GM21723 (cell line): ENCODE results near the gene GSDMA.
"Not testable (repeated sequence)": the region's sequence is repeated elsewhere in the genome, so short reads cannot be mapped to it uniquely, and the experiment has no call there.

Source experiments
- ATAC-seq: cut with Tn5 transposase; IDR thresholded peaks from one replicate; pipeline ENCODE4 v1.9.1; 2021; ENCODE audit warnings: mild to moderate bottlenecking, moderate library complexity; ENCODE audit not compliant: unreplicated experiment

The GSDMA gene

DNA sequence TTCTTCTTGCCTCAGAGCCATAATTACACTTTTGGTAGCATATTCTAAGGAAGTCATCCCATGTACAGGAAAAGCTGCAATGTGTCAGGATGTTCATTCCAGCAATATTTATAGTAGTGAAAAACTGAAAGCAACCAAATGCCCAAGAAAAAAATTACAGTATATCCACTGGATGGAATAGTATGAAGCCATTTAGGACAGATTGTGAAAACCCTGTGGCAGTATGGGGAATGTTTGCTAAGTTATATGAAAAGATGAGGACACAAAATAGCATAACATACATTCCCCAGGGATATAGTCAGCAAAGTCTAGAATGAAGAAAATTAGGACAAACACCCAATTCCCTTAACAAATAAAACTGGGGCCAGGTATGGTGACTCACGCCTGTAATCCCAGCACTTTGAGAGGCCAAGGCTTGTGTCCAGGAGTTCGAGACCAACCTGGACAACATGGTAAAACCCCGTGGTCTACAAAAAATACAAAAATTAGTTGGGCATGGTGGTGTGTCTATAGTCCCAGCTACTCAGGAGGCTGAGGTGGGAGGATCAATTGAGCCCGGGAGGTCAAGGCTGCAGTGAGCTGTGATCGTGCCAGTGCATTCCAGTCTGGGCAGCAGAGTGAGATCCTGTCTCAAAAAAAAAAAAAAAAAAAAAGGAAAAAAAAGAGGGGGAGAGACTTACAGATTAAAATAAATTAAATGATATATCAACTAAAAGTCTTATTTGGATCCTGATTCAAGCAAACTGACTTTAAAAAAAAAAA lies 33.0 kb upstream of the GSDMA start:
- no peak for ATAC-seq

DNA sequence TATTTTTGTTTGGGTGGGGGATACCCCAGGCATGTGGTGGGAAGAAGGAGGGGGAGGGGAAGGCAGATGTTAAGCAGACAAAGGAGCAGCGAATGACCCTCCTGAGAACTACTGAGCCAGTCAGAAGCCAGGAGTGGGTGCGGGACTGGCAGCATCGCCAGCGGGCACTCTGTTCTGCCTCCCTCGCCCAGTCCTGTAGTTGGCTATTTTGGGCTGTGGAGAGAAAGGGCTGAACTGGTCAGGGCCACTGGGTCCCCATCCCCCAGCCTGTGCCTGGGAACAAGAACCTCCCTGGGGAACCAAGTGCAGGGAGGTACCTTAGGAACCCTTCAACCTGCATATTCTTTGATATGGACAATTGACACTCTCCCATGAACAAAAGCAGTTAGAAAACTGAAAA lies 28.9 kb upstream of the GSDMA start:
- no peak for ATAC-seq

DNA sequence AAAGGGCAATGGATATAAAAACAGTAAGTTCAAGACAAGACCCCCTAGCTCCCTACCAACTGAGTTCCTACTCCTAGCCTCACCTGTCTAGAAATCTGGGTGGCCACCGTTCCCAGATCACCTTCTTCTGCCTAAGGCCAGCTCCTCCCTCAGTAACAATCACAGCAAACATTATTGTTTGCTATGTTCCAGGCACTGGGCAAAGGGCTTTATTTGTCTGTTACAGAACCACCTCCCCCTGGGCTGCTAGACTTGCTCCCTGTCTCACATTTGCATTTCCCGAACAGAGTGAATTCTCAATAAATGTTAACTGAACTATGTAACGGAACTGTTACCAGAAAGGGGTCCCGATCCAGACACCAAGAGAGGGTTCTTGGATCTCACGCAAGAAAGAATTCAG lies 28.5 kb upstream of the GSDMA start:
- ATAC-seq = no peak

DNA sequence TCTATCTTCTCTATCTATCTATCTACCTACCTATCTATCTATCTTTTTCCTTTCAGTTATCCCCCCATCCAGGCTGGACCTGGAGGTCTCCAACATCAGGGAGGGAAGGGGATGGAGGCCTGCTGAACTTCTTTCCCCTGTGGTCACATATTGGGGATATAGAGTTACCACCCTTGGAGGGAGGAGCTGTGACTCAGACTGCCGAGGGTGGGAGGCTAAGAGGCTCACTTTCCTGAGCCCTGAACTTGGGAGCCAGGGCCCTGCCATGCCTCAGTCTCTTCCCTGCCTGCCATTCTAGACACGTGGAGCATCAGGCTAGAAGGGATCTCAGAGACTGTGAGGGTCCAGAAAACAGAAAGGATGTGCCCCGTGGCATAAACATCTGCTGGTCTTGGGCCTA lies 26.9 kb upstream of the GSDMA start:
- ATAC-seq = no peak

DNA sequence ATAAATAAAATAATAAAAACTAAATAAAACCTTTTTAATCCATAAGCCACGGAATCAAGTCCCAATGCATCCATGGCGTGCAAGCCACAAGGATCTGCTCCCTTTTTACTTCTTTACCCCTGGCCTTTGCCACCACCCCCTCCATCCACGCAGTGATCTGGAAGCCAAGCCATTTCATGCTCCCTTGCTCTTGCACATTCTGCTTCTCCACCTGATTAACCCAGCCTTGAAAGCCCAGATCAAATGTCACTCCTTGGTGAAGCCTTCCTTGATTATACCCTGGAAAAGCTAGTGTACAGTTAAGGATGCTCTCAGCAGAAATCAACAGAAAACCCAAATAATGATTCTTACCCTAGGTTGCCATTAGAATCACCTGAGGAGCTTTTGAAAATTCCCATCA lies 25.4 kb upstream of the GSDMA start:
- ATAC-seq = no peak

DNA sequence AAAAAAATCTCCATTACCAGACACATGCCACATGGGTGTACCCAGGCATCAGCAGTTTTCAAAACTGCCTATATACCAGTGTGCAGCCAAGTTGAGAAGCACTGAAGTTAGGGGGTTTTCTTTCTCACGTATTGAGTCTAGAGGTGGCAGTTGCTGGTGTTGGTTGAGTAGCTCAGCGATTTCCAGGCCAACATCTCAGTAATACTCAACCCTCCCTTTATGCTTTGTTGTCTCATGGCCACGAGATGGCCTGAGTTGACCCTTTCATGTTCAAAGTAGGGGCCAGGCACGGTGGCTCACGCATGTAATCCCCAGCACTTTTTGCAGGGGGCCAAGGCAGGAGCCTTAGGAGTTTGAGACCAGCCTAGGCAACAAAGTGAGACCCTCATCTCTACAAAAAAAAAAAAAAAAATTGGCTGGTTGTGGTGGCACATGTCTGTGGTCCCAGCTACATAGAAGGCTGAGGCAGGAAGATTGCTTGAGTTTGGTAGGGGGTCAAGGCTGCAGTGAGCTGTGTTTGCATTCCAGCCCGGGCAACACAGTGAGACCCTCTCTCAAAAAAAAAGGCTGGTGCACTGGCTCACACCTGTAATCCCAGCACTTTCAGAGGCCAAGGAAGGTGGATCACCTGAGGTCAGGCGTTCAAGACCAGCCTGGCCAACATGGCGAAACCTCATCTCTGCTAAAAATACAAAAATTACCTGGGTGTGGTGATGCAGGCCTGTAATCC lies 24.5 kb upstream of the GSDMA start:
- ATAC-seq = no peak

DNA sequence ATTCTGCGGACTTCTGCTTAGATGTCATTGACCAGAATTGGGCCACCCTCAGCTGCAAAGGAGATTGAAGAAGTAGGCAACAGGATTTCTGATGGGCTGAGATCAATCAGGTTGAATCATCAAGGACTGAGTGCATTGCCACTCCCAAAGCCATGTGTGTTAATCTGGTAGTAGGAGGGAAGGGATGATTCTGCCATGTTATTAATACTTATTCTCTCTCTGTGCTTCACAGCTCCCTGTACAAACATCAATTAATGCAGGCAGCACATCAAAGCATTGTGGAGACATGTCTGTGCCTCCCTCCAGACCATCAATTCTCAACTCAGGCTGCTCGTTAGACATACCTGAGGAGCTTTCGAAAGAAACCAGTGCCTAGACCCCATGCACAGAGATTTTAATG lies 23.7 kb upstream of the GSDMA start:
- ATAC-seq = no peak

DNA sequence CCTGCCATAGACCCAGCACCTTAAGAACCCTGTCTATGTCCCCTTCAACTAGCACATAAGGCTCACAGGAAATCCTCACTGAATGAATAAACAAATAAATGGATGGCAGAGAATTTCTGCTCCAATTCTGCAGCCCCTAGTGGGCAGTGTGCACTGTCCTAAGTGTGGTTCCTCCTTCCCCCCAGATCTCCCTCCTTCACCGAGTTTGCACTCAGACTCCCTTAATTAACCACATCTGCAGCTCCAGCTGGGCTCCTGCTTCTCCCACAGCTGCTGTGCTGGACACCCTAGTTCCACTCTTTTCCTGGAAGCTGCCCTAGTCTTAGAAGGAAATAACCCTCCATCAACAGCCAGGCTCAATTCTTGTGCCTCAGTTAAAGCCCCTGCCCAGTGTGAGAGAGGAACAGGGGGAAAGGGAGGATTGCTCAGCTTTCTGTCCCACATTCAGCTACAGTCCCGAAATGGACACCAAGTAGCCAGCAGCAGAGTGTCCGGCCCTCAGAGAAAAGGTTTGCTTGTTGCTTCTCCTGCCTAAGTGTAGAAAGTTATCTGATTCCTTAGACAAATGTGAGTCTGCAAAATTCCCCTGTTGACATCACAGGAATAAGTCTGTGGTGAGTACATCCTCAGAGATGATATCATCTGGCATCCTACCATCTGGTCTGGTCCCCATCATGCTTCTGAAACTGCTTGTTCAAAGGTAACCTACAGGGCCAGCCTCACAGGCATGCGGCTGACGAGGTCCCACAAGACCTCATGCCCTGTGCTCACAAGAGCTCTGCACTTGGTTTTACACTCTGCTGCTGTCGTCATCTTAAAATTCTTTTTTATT lies 23.0 kb upstream of the GSDMA start:
- ATAC-seq = no peak

DNA sequence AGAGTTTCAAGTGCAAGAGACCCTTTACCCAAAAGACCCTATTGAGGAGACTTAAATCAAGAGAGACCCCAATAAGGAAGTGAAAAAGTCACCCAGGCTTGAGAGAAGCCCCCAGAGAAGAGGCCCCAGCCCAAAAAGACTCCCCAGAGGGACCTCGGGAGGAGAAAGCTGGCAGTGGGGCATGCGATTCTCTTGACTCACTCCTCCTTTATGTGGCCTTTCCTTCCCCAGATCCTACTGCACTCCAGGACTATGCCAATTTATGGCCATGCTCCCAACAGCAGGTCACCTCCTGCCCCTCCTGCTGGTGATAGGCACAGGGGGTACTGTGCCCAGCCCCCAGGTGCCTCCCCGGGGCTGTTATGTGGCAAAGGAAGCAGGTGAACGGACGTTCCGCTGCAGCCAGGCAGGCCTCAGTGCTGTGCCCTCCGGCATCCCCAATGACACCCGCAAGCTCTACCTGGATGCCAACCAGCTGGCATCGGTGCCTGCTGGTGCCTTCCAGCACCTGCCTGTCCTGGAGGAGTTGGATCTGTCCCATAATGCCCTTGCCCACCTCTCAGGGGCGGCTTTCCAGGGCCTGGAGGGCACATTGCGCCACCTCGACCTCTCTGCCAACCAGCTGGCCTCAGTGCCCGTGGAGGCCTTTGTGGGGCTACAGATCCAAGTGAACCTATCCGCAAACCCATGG lies 19.0 kb upstream of the GSDMA start:
- no peak for ATAC-seq

DNA sequence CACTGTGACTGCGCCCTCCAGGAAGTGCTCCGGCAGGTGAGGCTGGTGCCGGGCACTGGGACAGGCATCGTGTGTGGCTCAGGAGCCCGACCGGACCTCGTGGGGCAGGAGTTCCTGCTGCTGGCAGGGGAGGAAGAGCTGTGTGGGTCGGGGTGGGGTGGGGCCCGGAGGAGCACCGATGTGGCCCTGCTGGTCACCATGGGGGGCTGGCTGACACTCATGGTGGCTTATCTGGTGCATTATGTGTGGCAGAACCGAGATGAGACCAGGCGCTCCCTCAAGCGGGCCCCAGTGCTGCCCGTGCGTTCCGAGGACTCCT lies 18.5 kb upstream of the GSDMA start:
- no peak for ATAC-seq

DNA sequence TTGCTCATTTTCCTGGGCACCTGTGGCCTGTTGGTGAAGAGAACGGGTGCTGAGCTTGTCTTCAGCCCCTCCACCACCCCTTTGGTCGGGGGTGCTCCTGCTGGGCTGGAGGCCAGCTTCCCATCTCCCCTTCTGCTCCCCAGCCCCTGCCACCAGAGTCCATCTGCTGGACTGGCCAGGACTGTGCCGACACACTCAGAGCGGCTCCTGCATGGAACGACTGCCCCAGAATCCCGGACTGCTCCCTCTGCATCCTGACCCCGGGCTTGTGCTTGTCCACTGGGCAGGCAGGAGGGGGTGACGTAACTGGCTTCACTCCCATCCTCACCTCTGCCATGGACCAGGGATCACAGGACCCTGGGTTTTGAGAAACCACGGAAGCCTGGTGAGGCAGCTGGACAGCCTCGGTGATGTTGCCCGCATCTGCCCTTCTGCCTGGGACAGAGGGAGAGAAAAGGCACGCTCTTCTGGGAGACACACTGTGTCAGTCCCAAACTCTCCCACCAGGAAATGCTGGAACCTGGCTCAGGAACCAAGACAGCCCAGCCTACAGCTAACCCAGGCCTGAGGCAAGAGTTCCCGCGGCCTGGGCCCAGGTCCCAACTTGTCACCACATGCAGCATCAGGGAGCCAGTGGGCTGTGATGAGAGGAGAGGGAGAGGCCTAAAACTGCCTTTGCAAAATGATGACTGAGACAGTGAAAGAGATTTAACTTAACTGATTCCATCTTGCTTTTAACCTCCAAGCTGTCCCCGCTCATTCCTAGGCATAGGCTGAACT lies 16.1 kb upstream of the GSDMA start:
- ATAC-seq = no peak

DNA sequence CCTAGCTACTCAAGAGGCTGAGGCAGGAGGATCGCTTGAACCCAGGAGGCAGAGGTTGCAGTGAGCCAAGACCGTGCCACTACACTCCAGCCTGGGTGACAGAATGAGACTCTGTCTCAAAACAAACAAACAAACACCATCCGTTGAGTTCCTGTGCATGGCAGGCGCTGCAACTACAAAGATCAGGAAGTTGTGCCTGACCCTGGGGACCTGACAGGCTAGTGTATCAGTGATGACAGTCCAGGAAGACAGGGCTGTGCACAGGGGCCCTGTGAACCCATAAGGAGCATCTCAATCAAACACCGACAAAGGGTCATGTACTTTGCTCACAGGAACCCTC lies 14.3 kb upstream of the GSDMA start:
- not testable (repeated sequence) for ATAC-seq

DNA sequence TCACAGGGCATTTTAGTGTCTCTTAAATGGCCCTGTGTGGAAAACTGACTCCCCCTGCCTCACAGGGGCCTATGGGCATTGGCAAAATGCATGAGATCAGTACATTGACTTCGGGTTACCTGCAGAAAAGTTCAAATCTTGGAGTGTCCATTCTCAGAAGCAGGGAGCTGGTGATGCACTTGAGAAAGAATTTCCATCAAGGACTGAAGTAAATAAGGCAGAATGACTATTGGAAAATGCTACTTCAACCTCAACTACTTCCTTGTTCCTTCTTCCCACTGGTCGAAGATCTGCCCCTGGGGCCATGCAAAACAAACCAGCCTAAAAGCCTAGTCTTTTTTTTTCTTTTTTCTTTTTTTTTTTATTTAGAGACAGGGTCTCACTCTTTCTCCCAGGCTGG lies 13.8 kb upstream of the GSDMA start:
- no peak for ATAC-seq

DNA sequence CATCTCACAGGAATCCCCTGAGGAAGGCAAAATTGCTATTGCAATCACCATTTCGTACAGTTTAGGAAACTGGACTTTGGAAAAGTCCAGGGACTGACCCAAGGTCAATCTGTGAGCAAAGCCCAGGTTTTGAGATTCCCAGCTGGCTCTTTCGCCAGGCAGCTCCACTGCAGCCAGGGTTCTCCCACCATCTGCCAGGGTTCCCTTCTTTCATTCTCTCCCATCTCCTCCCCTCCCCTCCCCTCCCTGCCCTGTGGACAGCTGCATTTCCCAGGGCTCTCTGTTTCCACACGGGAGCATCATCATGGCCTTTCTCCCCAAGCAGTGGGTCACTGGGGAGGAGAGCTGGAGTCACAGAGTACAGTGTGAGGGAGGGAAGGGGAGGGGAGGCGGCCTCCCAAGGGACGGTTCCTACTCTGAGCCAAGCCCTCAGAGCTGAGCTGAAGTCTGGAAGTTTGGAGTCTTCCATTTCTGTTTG lies 11.9 kb upstream of the GSDMA start:
- no peak for ATAC-seq

DNA sequence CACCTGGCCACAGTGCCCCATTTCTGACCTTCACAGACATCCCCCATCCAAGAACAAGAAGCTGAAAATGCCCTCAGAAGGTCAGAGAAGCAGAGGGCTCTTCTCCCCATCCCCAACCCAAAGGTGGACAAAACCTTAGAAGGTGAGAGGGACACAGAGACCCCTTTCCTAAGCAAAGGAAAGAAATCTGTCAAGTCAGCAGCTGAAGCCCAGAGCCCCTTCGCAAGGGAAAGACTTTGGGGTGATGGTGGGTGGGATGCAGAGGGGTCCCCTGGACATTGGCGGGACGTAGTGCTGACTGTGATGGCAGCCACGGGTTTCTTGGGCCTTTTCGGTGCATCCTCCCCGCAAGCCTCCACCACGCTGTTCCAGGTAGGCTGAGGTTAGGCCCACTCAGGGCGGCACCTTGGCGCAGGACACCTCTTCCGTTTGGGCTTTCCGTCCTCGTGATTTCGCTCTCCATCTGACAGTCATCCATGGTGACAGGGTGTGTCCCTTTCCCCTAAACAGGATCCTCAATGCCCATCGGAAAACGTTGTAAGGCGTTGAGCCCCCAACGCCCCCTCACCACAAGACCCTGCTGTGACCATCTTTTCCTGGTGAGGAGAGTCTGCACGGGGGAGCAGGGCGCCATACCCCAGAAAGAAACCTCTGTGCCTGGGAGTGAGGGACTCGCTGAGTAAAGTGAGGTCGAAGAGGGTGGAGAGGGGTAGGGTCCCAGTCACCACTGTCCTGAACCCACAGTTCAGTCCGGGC lies 10.7 kb upstream of the GSDMA start:
- no peak for ATAC-seq

DNA sequence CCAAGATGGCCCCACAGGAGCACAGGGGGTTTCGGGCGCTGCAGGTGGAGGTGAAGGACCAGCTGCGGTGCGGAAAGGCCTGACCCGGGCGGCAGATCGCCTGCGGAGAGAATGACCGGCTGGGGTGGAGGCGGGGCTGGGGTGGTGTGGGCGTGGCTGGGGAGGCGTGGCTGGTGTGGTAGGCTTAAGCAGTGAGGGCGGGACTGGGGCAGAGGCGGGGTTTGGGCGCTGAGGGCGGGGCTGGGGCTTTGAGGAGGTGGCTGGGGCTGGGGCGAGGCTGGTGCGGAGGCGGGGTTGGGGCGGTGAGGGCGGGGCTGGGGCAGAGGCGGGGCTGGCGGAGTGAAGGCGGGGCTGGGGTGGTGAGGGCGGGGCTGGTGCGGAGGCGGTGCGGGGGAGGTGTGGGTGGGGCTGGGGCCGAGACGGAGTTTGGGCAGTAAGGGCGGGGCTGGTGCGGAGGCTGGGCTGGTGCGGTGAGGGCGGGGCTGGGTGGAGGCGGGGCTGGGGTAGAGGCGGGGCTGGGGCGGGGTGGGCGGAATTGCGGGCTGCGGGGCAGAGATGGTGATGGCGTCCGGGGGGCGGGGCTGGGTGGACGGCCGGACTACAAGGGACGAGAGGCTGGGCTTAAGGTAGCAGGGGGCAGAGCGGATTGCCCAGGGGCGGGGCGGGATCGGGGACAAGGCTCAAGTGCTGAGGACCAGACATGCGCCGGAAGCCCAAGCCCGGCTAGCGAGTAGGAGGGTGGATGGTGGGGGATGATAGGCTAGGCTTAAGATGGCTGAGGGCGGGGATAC lies 9.9 kb upstream of the GSDMA start:
- peak; percentile 79 for ATAC-seq

DNA sequence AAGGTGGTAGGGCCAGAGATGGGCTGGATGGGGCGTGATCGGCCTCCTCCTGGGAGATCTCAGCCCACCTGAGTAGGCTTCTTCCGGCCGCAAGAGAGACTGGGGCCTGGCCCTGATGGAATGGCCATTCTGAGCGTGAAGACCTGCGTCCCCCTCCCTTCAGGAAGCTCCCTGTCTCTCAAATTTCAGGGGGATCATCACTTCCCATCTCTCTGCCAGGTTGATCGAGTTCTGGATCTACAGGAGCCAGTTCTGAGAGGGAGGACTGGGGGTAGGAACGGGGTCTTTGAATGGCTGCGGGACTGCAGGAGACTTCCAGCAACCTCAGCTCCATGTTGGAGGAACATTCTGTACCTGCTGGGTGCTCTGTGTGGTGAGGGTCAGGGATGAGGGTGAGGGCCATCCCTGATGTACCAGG lies 9.3 kb upstream of the GSDMA start:
- ATAC-seq = no peak

DNA sequence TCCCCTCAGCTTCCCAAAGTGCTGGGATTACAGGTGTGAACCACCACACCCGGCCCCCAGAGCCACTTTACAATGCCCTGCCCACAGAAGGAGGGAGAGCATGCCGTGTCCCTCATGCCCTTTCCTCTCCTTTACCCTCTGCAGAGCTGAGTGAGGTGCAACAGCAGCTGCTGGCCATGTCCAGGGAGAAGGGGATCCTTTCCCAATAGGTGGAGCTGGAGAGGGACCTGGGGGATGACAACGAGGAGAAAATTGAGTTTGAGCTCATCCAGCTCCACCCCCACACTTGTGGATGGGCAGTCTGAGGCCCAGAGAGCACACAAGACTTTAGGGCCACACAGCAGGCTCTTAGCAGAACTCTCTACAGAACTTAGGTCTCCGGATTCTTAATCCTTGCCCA lies 7.9 kb upstream of the GSDMA start:
- no peak for ATAC-seq

DNA sequence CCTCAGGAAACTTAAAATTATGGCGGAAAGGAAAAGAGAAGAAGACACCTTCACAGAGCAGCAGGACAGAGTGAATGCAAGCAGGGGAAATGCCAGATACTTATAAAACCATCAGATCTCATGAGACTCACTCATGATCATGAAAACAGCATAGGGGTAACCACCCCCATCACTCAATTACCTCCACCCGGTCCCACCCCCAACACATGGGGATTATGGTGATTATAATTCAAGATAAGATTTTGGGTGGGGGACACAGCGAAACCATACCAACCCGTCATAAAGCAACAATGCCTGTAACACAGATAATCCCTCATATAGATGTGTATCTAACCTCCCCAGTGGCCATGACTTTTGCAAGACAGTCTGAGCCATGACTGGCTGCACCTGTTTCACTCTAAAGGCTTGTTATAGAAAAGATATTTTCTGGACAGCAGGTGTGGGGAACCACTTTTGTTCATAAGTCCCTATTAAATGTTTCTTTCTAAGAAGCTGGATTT lies 7.0 kb upstream of the GSDMA start:
- ATAC-seq = no peak
